ENCODE measurements around the gene MPPE1.
"Not testable (repeated sequence)": the region's sequence is repeated elsewhere in the genome, so short reads cannot be mapped to it uniquely, and the experiment has no call there.

Gene MPPE1

GRCh38 chr18:11923450-11923849, 15.3 kb upstream of the MPPE1 start:
- DNase-seq: peak in 1 of 3 experiments; percentile 46

- DNase-seq: not testable (repeated sequence)
Measured at GRCh38 chr18:11919522-11919921, 11.4 kb upstream of the MPPE1 start.

- not testable (repeated sequence) for DNase-seq
Measured at GRCh38 chr18:11916880-11917279, 8.8 kb upstream of the MPPE1 start.

GRCh38 chr18:11909591-11910026, 1.5 kb upstream of the MPPE1 start:
- peak in 1 of 3 experiments; percentile 24 for DNase-seq

- DNase-seq: no peak
Measured at GRCh38 chr18:11909061-11909455, 941 bp upstream of the MPPE1 start.

GRCh38 chr18:11906926-11907874, 917 bp downstream of the MPPE1 start:
- peak in 1 of 3 experiments; percentile 43 for DNase-seq

GRCh38 chr18:11906176-11906575, 1.9 kb downstream of the MPPE1 start:
- DNase-seq: no peak

GRCh38 chr18:11905613-11906012, 2.5 kb downstream of the MPPE1 start:
- DNase-seq: no peak

- no peak for DNase-seq
Measured at GRCh38 chr18:11902522-11903292, 5.4 kb downstream of the MPPE1 start.

- DNase-seq: no peak
Measured at GRCh38 chr18:11901826-11902438, 6.2 kb downstream of the MPPE1 start.

GRCh38 chr18:11899063-11899462, 9.1 kb downstream of the MPPE1 start:
- DNase-seq: no peak

GRCh38 chr18:11897781-11898180, 10.3 kb downstream of the MPPE1 start:
- DNase-seq: no peak

GRCh38 chr18:11892438-11892837, 15.7 kb downstream of the MPPE1 start:
- DNase-seq: not testable (repeated sequence)

GRCh38 chr18:11891737-11892136, 16.4 kb downstream of the MPPE1 start:
- DNase-seq: no peak

- no peak for DNase-seq
Measured at GRCh38 chr18:11889284-11889683, 18.8 kb downstream of the MPPE1 start.

- DNase-seq: no peak
Measured at GRCh38 chr18:11888726-11889125, 19.4 kb downstream of the MPPE1 start.

GRCh38 chr18:11887328-11888128, 20.6 kb downstream of the MPPE1 start:
- DNase-seq: no peak

GRCh38 chr18:11886577-11887110, 21.5 kb downstream of the MPPE1 start:
- DNase-seq: no peak

- no peak for DNase-seq
Measured at GRCh38 chr18:11885278-11885947, 22.7 kb downstream of the MPPE1 start.

- DNase-seq: no peak
Measured at GRCh38 chr18:11884396-11885030, 23.6 kb downstream of the MPPE1 start.

GRCh38 chr18:11883153-11883552, 25.0 kb downstream of the MPPE1 start:
- no peak for DNase-seq

Data from NCI-H1417 (cell line).